ENCODE measurements around the gene SHLD1. TPM values are rescaled to one million over a fixed set of nuclear protein-coding genes. Genes with fewer than 3 reads are reported as not detected.

Gene SHLD1
- total and polyA plus RNA-seq, 12 donors, result 3.2 to 8.5 (median 4.8) TPM

- Histone ChIP-seq H3K27me3 (no peaks in the 10 kb centered on the region), H3K27ac (no peak overlapping the region), H3K9me3 (no peaks in the 10 kb centered on the region), H3K36me3 (no peaks in the 10 kb centered on the region), H3K4me3 (no peak overlapping the region), H3K4me1 (peaks cover 0 to 25% (median 6%) of the 10 kb centered on the region in 9 donors)
- intact Hi-C loops (cut with DNase I), result no loop called here
- DNase-seq, result no peak
- no peak for ATAC-seq
- TF ChIP-seq CTCF (IDR thresholded peaks at IDR 0.05), result no peak
- 88 to 94% methylated on average over 9 of the region's 9 CpGs for WGBS, 2 donors
These were observed 43.4 kb upstream of the SHLD1 start for GRCh38 chr20:5706797-5707196.

- intact Hi-C loops (cut with DNase I), result loop anchor here in 1 of 10 donors (5.0 kb wide), 1 partner anchor 42 kb away; the partner anchor contains the start of gene SHLD1
- DNase-seq (no peak), ATAC-seq (peak in 2 of 8 donors; percentile 35 to 58)
- WGBS, 2 donors, result 27 to 36% methylated on average over 3 of the region's 3 CpGs
- peak overlapping the region in 3 of 10 donors; percentile 1 to 40 (median 22) for H3K27ac ChIP-seq
- no peak for TF ChIP-seq CTCF (IDR thresholded peaks at IDR 0.05)
- no peak overlapping the region for H3K4me3 ChIP-seq
- H3K4me1 ChIP-seq, result peaks cover 0 to 29% (median 14%) of the 10 kb centered on the region in 9 donors
- H3K36me3 ChIP-seq, result no peaks in the 10 kb centered on the region
- peaks cover 0 to 6% (median 0%) of the 10 kb centered on the region in 11 donors for H3K9me3 ChIP-seq
- no peaks in the 10 kb centered on the region for H3K27me3 ChIP-seq
These were observed 39.6 kb upstream of the SHLD1 start for GRCh38 chr20:5710551-5710950.

- peaks cover 0 to 15% (median 0%) of the 10 kb centered on the region in 11 donors for H3K9me3 ChIP-seq
- H3K36me3 ChIP-seq, result no peaks in the 10 kb centered on the region
- intact Hi-C loops (cut with DNase I), result loop anchor here in 1 of 10 donors (5.0 kb wide), 1 partner anchor 38 kb away; the partner anchor contains the start of gene SHLD1
- no peak for TF ChIP-seq CTCF (IDR thresholded peaks at IDR 0.05)
- 47 to 60% methylated on average over 4 of the region's 4 CpGs for WGBS, 2 donors
- no peaks in the 10 kb centered on the region for H3K27me3 ChIP-seq
- ATAC-seq (peak; percentile 75 to 90 (median 80)), DNase-seq (peak in 1 of 2 donors; percentile 32)
- H3K27ac ChIP-seq, result peak overlapping the region in 9 of 10 donors; percentile 26 to 69 (median 36)
- H3K4me3 ChIP-seq, result no peak overlapping the region
- H3K4me1 ChIP-seq, result peaks cover 0 to 40% (median 17%) of the 10 kb centered on the region in 9 donors
These were observed 35.8 kb upstream of the SHLD1 start for GRCh38 chr20:5714261-5715041.

- peak overlapping the region in 9 of 10 donors; percentile 26 to 69 (median 34) for H3K27ac ChIP-seq
These were observed 34.9 kb upstream of the SHLD1 start for GRCh38 chr20:5715071-5715841.

More at GRCh38 chr20:5715071-5715841, 34.9 kb upstream of the SHLD1 start:
- Histone ChIP-seq H3K27me3 (no peaks in the 10 kb centered on the region), H3K4me1 (peaks cover 0 to 42% (median 17%) of the 10 kb centered on the region in 9 donors), H3K36me3 (no peaks in the 10 kb centered on the region), H3K9me3 (peaks cover 0 to 15% (median 0%) of the 10 kb centered on the region in 11 donors), H3K4me3 (no peak overlapping the region)
- DNase-seq, result no peak
- TF ChIP-seq CTCF (IDR thresholded peaks at IDR 0.05), result no peak
- ATAC-seq, result no peak
- 79 to 85% methylated on average over 5 of the region's 5 CpGs for WGBS, 2 donors
- intact Hi-C loops (cut with DNase I), result no loop called here
